ENCODE measurements around the gene PAK4.
A peak's percentile ranks its signal among the peaks of the same experiment; 100 is the strongest.
"Not testable (repeated sequence)": the region's sequence is repeated elsewhere in the genome, so short reads cannot be mapped to it uniquely, and the experiment has no call there.

Gene PAK4

GRCh38 chr19:39099341-39099740 is 26.2 kb upstream of the PAK4 start:
- no peak for DNase-seq (ENCODE audit: low read depth in 2 of 3, low spot score in 2 of 3)

GRCh38 chr19:39100500-39101166 is 25.0 kb upstream of the PAK4 start:
- no peak for DNase-seq (ENCODE audit: low read depth in 2 of 3, low spot score in 2 of 3)

- DNase-seq (ENCODE audit: low read depth in 2 of 3, low spot score in 2 of 3), result no peak
These were observed 22.4 kb upstream of the PAK4 start for GRCh38 chr19:39103151-39103550.

GRCh38 chr19:39104186-39104596 is 21.4 kb upstream of the PAK4 start:
- no peak for DNase-seq (ENCODE audit: low read depth in 2 of 3, low spot score in 2 of 3)

- DNase-seq (ENCODE audit: low read depth in 2 of 3, low spot score in 2 of 3), result no peak
These were observed 19.4 kb upstream of the PAK4 start for GRCh38 chr19:39106194-39106593.

GRCh38 chr19:39109641-39110040 is 15.9 kb upstream of the PAK4 start:
- no peak for DNase-seq (ENCODE audit: low read depth in 2 of 3, low spot score in 2 of 3)

- DNase-seq (ENCODE audit: low read depth in 2 of 3, low spot score in 2 of 3), result peak; percentile 23 to 67 (median 31)
These were observed 15.2 kb upstream of the PAK4 start for GRCh38 chr19:39110263-39110967.

- no peak for DNase-seq (ENCODE audit: low read depth in 2 of 3, low spot score in 2 of 3)
These were observed 13.9 kb upstream of the PAK4 start for GRCh38 chr19:39111593-39112199.

- no peak for DNase-seq (ENCODE audit: low read depth in 2 of 3, low spot score in 2 of 3)
These were observed 13.2 kb upstream of the PAK4 start for GRCh38 chr19:39112338-39112890.

GRCh38 chr19:39113199-39113598 is 12.4 kb upstream of the PAK4 start:
- DNase-seq (ENCODE audit: low read depth in 2 of 3, low spot score in 2 of 3), result no peak

GRCh38 chr19:39115105-39115847 is 10.3 kb upstream of the PAK4 start:
- DNase-seq (ENCODE audit: low read depth in 2 of 3, low spot score in 2 of 3), result no peak

- DNase-seq (ENCODE audit: low read depth in 2 of 3, low spot score in 2 of 3), result not testable (repeated sequence)
These were observed 8.6 kb upstream of the PAK4 start for GRCh38 chr19:39117023-39117422.

GRCh38 chr19:39119830-39120229 is 5.8 kb upstream of the PAK4 start:
- DNase-seq (ENCODE audit: low read depth in 2 of 3, low spot score in 2 of 3), result no peak

GRCh38 chr19:39122934-39123731 is 2.5 kb upstream of the PAK4 start:
- no peak for DNase-seq (ENCODE audit: low read depth in 2 of 3, low spot score in 2 of 3)

- DNase-seq (ENCODE audit: low read depth in 2 of 3, low spot score in 2 of 3), result no peak
These were observed 1.3 kb upstream of the PAK4 start for GRCh38 chr19:39124136-39124764.

- DNase-seq (ENCODE audit: low read depth in 2 of 3, low spot score in 2 of 3), result no peak
These were observed 410 bp upstream of the PAK4 start for GRCh38 chr19:39125199-39125553.

GRCh38 chr19:39126312-39127187 is 964 bp downstream of the PAK4 start:
- no peak for DNase-seq (ENCODE audit: low read depth in 2 of 3, low spot score in 2 of 3)

- no peak for DNase-seq (ENCODE audit: low read depth in 2 of 3, low spot score in 2 of 3)
These were observed 2.4 kb downstream of the PAK4 start for GRCh38 chr19:39127812-39128515.
